ENCODE results near the gene CYP3A5.
"Not testable (repeated sequence)": the region's sequence is repeated elsewhere in the genome, so short reads cannot be mapped to it uniquely, and the experiment has no call there.

CYP3A5 gene

GRCh38 chr7:99642027-99642426 is 37.8 kb downstream of the CYP3A5 start:
- no peak for DNase-seq (ENCODE audit: low read depth)

- DNase-seq (ENCODE audit: low read depth): no peak
Measured at GRCh38 chr7:99639267-99639666, 40.5 kb downstream of the CYP3A5 start.

- no peak for DNase-seq (ENCODE audit: low read depth)
Measured at GRCh38 chr7:99638731-99639130, 41.1 kb downstream of the CYP3A5 start.

GRCh38 chr7:99637414-99637813 is 42.4 kb downstream of the CYP3A5 start:
- not testable (repeated sequence) for DNase-seq (ENCODE audit: low read depth)

GRCh38 chr7:99631295-99632109 is 48.3 kb downstream of the CYP3A5 start:
- no peak for DNase-seq (ENCODE audit: low read depth)

- no peak for DNase-seq (ENCODE audit: low read depth)
Measured at GRCh38 chr7:99629643-99630042, 50.2 kb downstream of the CYP3A5 start.

- no peak for DNase-seq (ENCODE audit: low read depth)
Measured at GRCh38 chr7:99628471-99629465, 51.0 kb downstream of the CYP3A5 start.

GRCh38 chr7:99627513-99627912 is 52.3 kb downstream of the CYP3A5 start:
- no peak for DNase-seq (ENCODE audit: low read depth)

GRCh38 chr7:99626661-99627060 is 53.1 kb downstream of the CYP3A5 start:
- no peak for DNase-seq (ENCODE audit: low read depth)

GRCh38 chr7:99625961-99626360 is 53.8 kb downstream of the CYP3A5 start:
- no peak for DNase-seq (ENCODE audit: low read depth)

- no peak for DNase-seq (ENCODE audit: low read depth)
Measured at GRCh38 chr7:99625321-99625720, 54.5 kb downstream of the CYP3A5 start.

GRCh38 chr7:99624484-99624883 is 55.3 kb downstream of the CYP3A5 start:
- peak; percentile 60 for DNase-seq (ENCODE audit: low read depth)

- peak; percentile 16 for DNase-seq (ENCODE audit: low read depth)
Measured at GRCh38 chr7:99623702-99624447, 55.9 kb downstream of the CYP3A5 start.

- DNase-seq (ENCODE audit: low read depth): no peak
Measured at GRCh38 chr7:99623091-99623693, 56.6 kb downstream of the CYP3A5 start.

GRCh38 chr7:99622596-99622995 is 57.2 kb downstream of the CYP3A5 start:
- no peak for DNase-seq (ENCODE audit: low read depth)

- DNase-seq (ENCODE audit: low read depth): no peak
Measured at GRCh38 chr7:99621271-99621670, 58.5 kb downstream of the CYP3A5 start.

GRCh38 chr7:99619571-99620130 is 60.1 kb downstream of the CYP3A5 start:
- no peak for DNase-seq (ENCODE audit: low read depth)

- no peak for DNase-seq (ENCODE audit: low read depth)
Measured at GRCh38 chr7:99618726-99619125, 61.1 kb downstream of the CYP3A5 start.

GRCh38 chr7:99617192-99617781 is 62.5 kb downstream of the CYP3A5 start:
- no peak for DNase-seq (ENCODE audit: low read depth)

- DNase-seq (ENCODE audit: low read depth): peak; percentile 76
Measured at GRCh38 chr7:99616359-99617191, 63.2 kb downstream of the CYP3A5 start, which contains the start of gene ZSCAN25. Gene ZSCAN25 (plus strand): TSS chr7:99616946. CDS start chr7:99619607, 2,661 bp downstream.

Data from stimulated activated CD8-positive, alpha-beta memory T cell treated with anti-CD3 and anti-CD28 coated beads, Interleukin-4, amount 100 ng/mL, for 24 hours (primary cell).